Esophagus muscularis mucosa (tissue), 4 donors: Measurements from ENCODE around the gene FBXW9. TPM values are rescaled to one million over a fixed set of nuclear protein-coding genes. Genes with fewer than 3 reads are reported as not detected.
A peak's percentile ranks its signal among the peaks of the same experiment; 100 is the strongest.
"Not testable (repeated sequence)": the region's sequence is repeated elsewhere in the genome, so short reads cannot be mapped to it uniquely, and the experiment has no call there.

Source experiments
- DNase-seq: peaks from one replicate; pipeline ENCODE4 v3.0.0-alpha.2; 2017; ENCODE audit errors: extremely low spot score
- H3K27ac ChIP-seq, 4 donors: fragments of 200-600 bp; sonication (generic); replicated peaks in 1 of 4; 1 replicate in 3 of 4; 2 replicates in 1 of 4; pipeline ENCODE4 v1.5.1; 2016 to 2019; ENCODE audit warnings: mild to moderate bottlenecking in 1 of 4
- H3K27me3 ChIP-seq, 4 donors: fragments of 200-600 bp; sonication (generic); one replicate each; pipeline versions ENCODE4 v1.5.1 to v1.6.0; 2016 to 2019
- H3K36me3 ChIP-seq, 4 donors: fragments of 200-600 bp; sonication (generic); one replicate each; pipeline ENCODE4 v1.5.1; 2016 to 2019
- H3K4me1 ChIP-seq, 4 donors: fragments of 200-600 bp; sonication (generic); one replicate each; pipeline ENCODE4 v1.5.1; 2016 to 2019
- H3K4me3 ChIP-seq, 4 donors: fragments of 200-600 bp; sonication (generic); 1 replicate in 2 of 4; 2 replicates in 2 of 4; pipeline ENCODE4 v1.5.1; 2016 to 2019; ENCODE audit warnings: mild to moderate bottlenecking in 4 of 4, moderate library complexity in 1 of 4
- H3K9me3 ChIP-seq, 4 donors: fragments of 200-600 bp; sonication (generic); 1 replicate in 3 of 4; 2 replicates in 1 of 4; pipeline ENCODE4 v1.5.1; 2016 to 2019
- CTCF ChIP-seq, 3 experiments: fragments of 200-600 bp in 2 of 3; fragments of 450-650 bp in 1 of 3; sonication (generic) in 2 of 3; IDR thresholded peaks; one replicate each; pipeline ENCODE4 v1.5.1; 2017 to 2019; ENCODE audit warnings: antibody characterized with exemption in 3 of 3, mild to moderate bottlenecking in 2 of 3, moderate library complexity in 1 of 3
- EP300 ChIP-seq: sonication (generic); formaldehyde crosslinking; IDR thresholded peaks from one replicate; pipeline ENCODE4 v1.6.1; 2017; ENCODE audit warnings: antibody characterized with exemption
- POLR2A ChIP-seq: fragments of 450-650 bp; IDR thresholded peaks from one replicate; pipeline ENCODE4 v1.6.1; 2017; ENCODE audit warnings: antibody characterized with exemption, moderate library complexity, mild to moderate bottlenecking, low read depth
- POLR2AphosphoS5 ChIP-seq, 2 donors: sonication (generic); formaldehyde crosslinking; IDR thresholded peaks; one replicate each; pipeline ENCODE4 v1.6.1; 2017; ENCODE audit warnings: antibody characterized with exemption in 2 of 2
- WGBS: methylation state at CpG from one replicate; pipeline ENCODE4 v1.1.5; 2018; 5-methylcytosine and 5-hydroxymethylcytosine counted together
- intact Hi-C: fragments of 100-400 bp; cut with DNase I; formaldehyde crosslinking; loops from one replicate; pipeline ENCODE4 v1.15.1; 2023
- total RNA-seq, 4 donors: library from RNA; depleted of rRNA; stranded (reverse); fragments of >200 nt; gene quantifications; one replicate each; pipeline versions ENCODE4 v1.1.0 to v1.2.1, GENCODE V29; 2016

Gene FBXW9
- total RNA-seq, 4 donors from 2014 or later, result 4.3 to 10.6 (median 7.5) TPM

- peaks cover 70 to 90% (median 84%) of the 10 kb centered on the region in 4 donors for H3K36me3 ChIP-seq
Observed at GRCh38 chr19:12715102-12715501, 18.7 kb upstream of the FBXW9 start.

DNA sequence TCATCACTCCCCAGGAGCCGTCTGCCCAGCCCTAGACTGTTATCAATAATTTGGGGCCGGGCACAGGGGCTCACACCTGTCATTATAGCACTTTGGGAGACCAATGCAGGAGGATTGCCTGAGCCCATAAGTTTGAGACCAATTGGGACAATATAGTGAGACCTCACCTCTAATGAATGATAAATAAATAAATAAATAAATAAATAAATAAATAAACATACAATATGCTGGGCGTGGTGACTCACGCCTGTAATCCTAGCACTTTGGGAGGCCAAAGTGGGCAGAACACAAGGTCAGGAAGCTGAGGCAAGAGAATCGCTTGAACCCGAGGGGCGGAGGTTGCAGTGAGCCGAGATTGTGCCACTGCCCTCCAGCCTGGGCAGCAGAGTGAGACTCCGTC is 16.9 kb upstream of the FBXW9 start:
- intact Hi-C loops, H3K27ac ChIP-seq, DNase-seq, H3K4me3 ChIP-seq, H3K9me3 ChIP-seq, H3K27me3 ChIP-seq: not testable (repeated sequence)
- peaks cover 0 to 12% (median 11%) of the 10 kb centered on the region in 4 donors for H3K4me1 ChIP-seq
- H3K36me3 ChIP-seq, result peaks cover 83 to 98% (median 92%) of the 10 kb centered on the region in 4 donors
- WGBS, result 94% methylated on average over 9 of the region's 9 CpGs

More at GRCh38 chr19:12715102-12715501, 18.7 kb upstream of the FBXW9 start:
- intact Hi-C loops, result no loop called here
- Histone ChIP-seq H3K4me1 (peaks cover 12 to 30% (median 28%) of the 10 kb centered on the region in 4 donors), H3K9me3 (no peaks in the 10 kb centered on the region), H3K27me3 (no peaks in the 10 kb centered on the region), H3K27ac (no peak overlapping the region), H3K4me3 (no peak overlapping the region)
- no peak for TF ChIP-seq CTCF (IDR thresholded peaks at IDR 0.05)
- no peak for TF ChIP-seq POLR2A
- no peak for TF ChIP-seq EP300
- TF ChIP-seq POLR2AphosphoS5 (IDR thresholded peaks at IDR 0.05), result no peak
- WGBS, result 90% methylated on average over 6 of the region's 15 CpGs
- no peak for DNase-seq

GRCh38 chr19:12712077-12712476 is 15.6 kb upstream of the FBXW9 start:
- intact Hi-C loops, H3K27me3 ChIP-seq, H3K9me3 ChIP-seq, DNase-seq, H3K27ac ChIP-seq, H3K4me3 ChIP-seq: not testable (repeated sequence)
- TF ChIP-seq CTCF (IDR thresholded peaks at IDR 0.05), result peak; percentile 24 to 49 (median 36)
- 72% methylated on average over 7 of the region's 14 CpGs for WGBS
- Histone ChIP-seq H3K36me3 (peaks cover 78 to 98% (median 96%) of the 10 kb centered on the region in 4 donors), H3K4me1 (peaks cover 0 to 11% (median 6%) of the 10 kb centered on the region in 4 donors)

GRCh38 chr19:12711187-12711586 is 14.8 kb upstream of the FBXW9 start:
- TF ChIP-seq CTCF (IDR thresholded peaks at IDR 0.05) (no peak), EP300 (no peak), POLR2A (no peak), POLR2AphosphoS5 (IDR thresholded peaks at IDR 0.05) (no peak)
- no peaks in the 10 kb centered on the region for H3K27me3 ChIP-seq
- no peak for DNase-seq
- H3K27ac ChIP-seq, result no peak overlapping the region
- no peaks in the 10 kb centered on the region for H3K9me3 ChIP-seq
- H3K4me3 ChIP-seq, result no peak overlapping the region
- H3K4me1 ChIP-seq, result peaks cover 0 to 4% (median 2%) of the 10 kb centered on the region in 4 donors
- H3K36me3 ChIP-seq, result peaks cover 81 to 98% (median 96%) of the 10 kb centered on the region in 4 donors
- intact Hi-C loops, result no loop called here
- WGBS, result 89% methylated on average over 17 of the region's 17 CpGs

GRCh38 chr19:12708641-12709040 is 12.2 kb upstream of the FBXW9 start:
- no peak overlapping the region for H3K4me3 ChIP-seq
- intact Hi-C loops, result no loop called here
- H3K27me3 ChIP-seq, result no peaks in the 10 kb centered on the region
- peaks cover 0 to 4% (median 2%) of the 10 kb centered on the region in 4 donors for H3K4me1 ChIP-seq
- H3K27ac ChIP-seq, result no peak overlapping the region
- DNase-seq, result no peak
- H3K36me3 ChIP-seq, result peaks cover 86 to 98% (median 96%) of the 10 kb centered on the region in 4 donors
- TF ChIP-seq EP300 (no peak), CTCF (IDR thresholded peaks at IDR 0.05) (no peak), POLR2AphosphoS5 (IDR thresholded peaks at IDR 0.05) (no peak), POLR2A (no peak)
- 93% methylated on average over 8 of the region's 8 CpGs for WGBS
- no peaks in the 10 kb centered on the region for H3K9me3 ChIP-seq
